GM12872 (cell line): Measurements from ENCODE around the gene CYBA.

Experiments used
- CTCF ChIP-seq: IDR thresholded peaks from 3 replicates; pipeline ENCODE4 v1.5.1; 2011; ENCODE audit warnings: low read depth, mild to moderate bottlenecking, low read length, moderate library complexity; ENCODE audit not compliant: insufficient read depth

CYBA gene

GRCh38 chr16:88690341-88691128 is 39.7 kb upstream of the CYBA start:
- TF ChIP-seq CTCF = no peak

- no peak for TF ChIP-seq CTCF
Observed at GRCh38 chr16:88688013-88688778, 37.3 kb upstream of the CYBA start.

GRCh38 chr16:88687676-88688012 is 36.8 kb upstream of the CYBA start:
- no peak for TF ChIP-seq CTCF

GRCh38 chr16:88687254-88687576 is 36.4 kb upstream of the CYBA start:
- no peak for TF ChIP-seq CTCF

- no peak for TF ChIP-seq CTCF
Observed at GRCh38 chr16:88686439-88687253, 35.8 kb upstream of the CYBA start, which contains the start of gene SNAI3. TSS of gene SNAI3 (minus strand) at chr16:88686507. CDS start at chr16:88686406, 101 bp downstream.

- TF ChIP-seq CTCF = no peak
Observed at GRCh38 chr16:88686062-88686438, 35.2 kb upstream of the CYBA start.
